ENCODE data around the gene SLC16A8. TPM values are rescaled to one million over a fixed set of nuclear protein-coding genes. Genes with fewer than 3 reads are reported as not detected.

SLC16A8 gene
- total and polyA plus RNA-seq, 10 of the 15 experiments (the other 5 are each of a cell fraction or from before 2014, with no cell fraction given), result not detected

GRCh38 chr22:38115423-38116205 lies 31.6 kb upstream of the SLC16A8 start:
- Histone ChIP-seq H2AFZ (ENCODE audit: control insufficient read depth, low read depth, low read length) (no peak overlapping the region), H3K4me2 (ENCODE audit: control insufficient read depth, insufficient read depth) (no peak overlapping the region), H3K9ac (ENCODE audit: control insufficient read depth, insufficient read depth, low read length) (no peak overlapping the region), H3K36me3 (ENCODE audit: control insufficient read depth in 2 of 2, insufficient read depth in 2 of 2, low read length in 1 of 2) (no peaks in the 10 kb centered on the region; a peak in 1 of 4 replicates), H3K4me3 (no peak overlapping the region), H4K20me1 (ENCODE audit: control insufficient read depth, insufficient read depth) (no peaks in the 10 kb centered on the region), H3K9me3 (replicated peaks; ENCODE audit: control insufficient read depth, insufficient read depth, low read length) (no peaks in the 10 kb centered on the region), H3K79me2 (ENCODE audit: control insufficient read depth, insufficient read depth, low read length) (no peaks in the 10 kb centered on the region), H3K27me3 (replicated peaks in 1 of 2; ENCODE audit: control insufficient read depth in 2 of 2, insufficient read depth in 2 of 2, low read length in 1 of 2) (no peaks in the 10 kb centered on the region), H3K27ac (ENCODE audit: control insufficient read depth, insufficient read depth) (no peak overlapping the region), H3K4me1 (ENCODE audit: control insufficient read depth, insufficient read depth, low read length) (no peaks in the 10 kb centered on the region)
- FAIRE-seq, result no peak
- 86% methylated on average over 28 of the region's 31 CpGs for WGBS (ENCODE audit: insufficient coverage, insufficient replicate concordance, low lambda C conversion rate, missing lambda C conversion rate)
- BruUV-seq (replicated peaks), result no TSS peak
- in situ Hi-C loops (cut with MboI), result no loop called here
- no peak for DNase-seq (ENCODE audit: low read depth, low spot score)
- ChIA-PET SMC1A (ENCODE audit: uncharacterized antibody, unreplicated experiment) (interaction anchor here (0.7 kb wide), 1 partner anchor 93 kb away, joined by 3 read pairs; no protein-coding TSS in a partner anchor), CTCF (interaction anchor here (1.0 to 2.1 kb wide), 9 partner anchors 13 to 455 kb away, joined by 3 to 12 read pairs (median 5); no protein-coding TSS in a partner anchor), RAD21 (ENCODE audit: unreplicated experiment) (interaction anchor here (2.1 kb wide), 1 partner anchor 114 kb away, joined by 9 read pairs; no protein-coding TSS in a partner anchor), POLR2A (interaction anchor here (1.1 kb wide), 1 partner anchor 63 kb away, joined by 3 read pairs; no protein-coding TSS in a partner anchor)
- intact Hi-C loops (cut with micrococcal nuclease; ENCODE audit: unreplicated experiment), result loop anchor here (10.0 kb wide), 2 partner anchors 99 to 239 kb away; no protein-coding TSS in a partner anchor
- no peak for TF ChIP-seq E4F1 (IDR thresholded peaks at IDR 0.05; ENCODE audit: borderline replicate concordance, partially characterized antibody)
- no peak for TF ChIP-seq MEF2B (IDR thresholded peaks at IDR 0.05; ENCODE audit: partially characterized antibody, poor library complexity, severe bottlenecking)
- TF ChIP-seq SREBF2 (IDR thresholded peaks at IDR 0.05; ENCODE audit: low read length), result no peak
- TF ChIP-seq TARDBP (IDR thresholded peaks at IDR 0.05; ENCODE audit: borderline replicate concordance), result no peak
- no peak for TF ChIP-seq GABPA (IDR thresholded peaks at IDR 0.05; ENCODE audit: low read depth)
- TF ChIP-seq RAD51 (IDR thresholded peaks at IDR 0.05), result no peak
- no peak for TF ChIP-seq POU2F2 (IDR thresholded peaks at IDR 0.05; ENCODE audit: borderline replicate concordance, low read depth, low read length)
- TF ChIP-seq SKIL (IDR thresholded peaks at IDR 0.05; ENCODE audit: low read depth, poor library complexity, severe bottlenecking), result no peak
- no peak for TF ChIP-seq ELK1 (IDR thresholded peaks at IDR 0.05; ENCODE audit: low read depth, low read length)
- TF ChIP-seq ATF3 (IDR thresholded peaks at IDR 0.05; ENCODE audit: borderline replicate concordance, extremely low read depth, low read depth, low read length), result no peak
- TF ChIP-seq RELA (IDR thresholded peaks at IDR 0.05; ENCODE audit: borderline replicate concordance, partially characterized antibody), result no peak
- no peak for ATAC-seq

All from GM12878 (cell line).